HepG2 (cell line): ENCODE measurements around the gene AK4. TPM values are rescaled to one million over a fixed set of nuclear protein-coding genes. Genes with fewer than 3 reads are reported as not detected.

Source experiments
- ATAC-seq: fragments of 200-7000 bp; cut with Tn5 transposase; 3 replicates; pipeline ENCODE4 v1.9.1; 2020; ENCODE audit warnings: mild to moderate bottlenecking, moderate library complexity
- BruUV-seq: library from RNA; stranded (reverse); fragments of 400-500 nt; replicated peaks from 2 replicates; lab custom pipeline; 2021; lab: Mats Ljungman, UMichigan
- CTCF ChIA-PET: fragments of 300-600 bp; formaldehyde crosslinking; extraction: SDS; loops from one replicate; lab custom pipeline; 2021; ENCODE audit warnings: low total read pairs, inconsistent platforms, low intra/inter-chr PET ratio; lab: Yijun Ruan, JAX
- POLR2A ChIA-PET: fragments of 350-600 bp; sonication (Branson Sonifier 250); formaldehyde crosslinking; loops from one replicate; lab custom pipeline; 2020; ENCODE audit warnings: antibody characterized with exemption, inconsistent platforms; lab: Yijun Ruan, JAX
- DNase-seq: peaks from one replicate; pipeline ENCODE4 v3.0.0-alpha.2; 2015; ENCODE audit warnings: low spot score
- FAIRE-seq: peaks from 3 replicates; lab custom pipeline; 2011; peaks lifted over from hg19 to GRCh38; lab: Jason Lieb, UNC
- H2AFZ ChIP-seq: one replicate; pipeline ENCODE4 v1.6.1; 2011; ENCODE audit warnings: low read length, inconsistent platforms
- H3K27ac ChIP-seq: fragments of 300-600 bp; 3 replicates; pipeline ENCODE4 v1.8.0; 2011; ENCODE audit warnings: mixed run types, mild to moderate bottlenecking, mixed read lengths, low read length, inconsistent platforms; ENCODE audit not compliant: insufficient read depth; ENCODE audit errors: extremely low read length
- H3K27me3 ChIP-seq, 2 experiments: fragments of 200-600 bp in 1 of 2; 2 replicates in 1 of 2; 3 replicates in 1 of 2; pipeline versions ENCODE4 v1.6.0 to v1.8.0; 2011; ENCODE audit warnings: low read length in 2 of 2, mild to moderate bottlenecking in 2 of 2, moderate library complexity in 2 of 2, inconsistent platforms in 1 of 2; ENCODE audit not compliant: insufficient read depth in 2 of 2, control insufficient read depth in 1 of 2
- H3K36me3 ChIP-seq, 2 experiments: fragments of 200-600 bp in 1 of 2; replicated peaks in 1 of 2; 2 replicates in 1 of 2; 3 replicates in 1 of 2; pipeline versions ENCODE4 v1.5.1 to v1.8.0; 2011; ENCODE audit warnings: low read length in 2 of 2, inconsistent platforms in 1 of 2; ENCODE audit not compliant: insufficient read depth in 2 of 2, control insufficient read depth in 1 of 2
- H3K4me1 ChIP-seq: 2 replicates; pipeline ENCODE4 v1.5.1; 2012; ENCODE audit warnings: low read length, inconsistent platforms; ENCODE audit not compliant: insufficient read depth
- H3K4me2 ChIP-seq: 2 replicates; pipeline ENCODE4 v1.6.0; 2011; ENCODE audit warnings: low read depth, low read length, inconsistent platforms
- H3K4me3 ChIP-seq, 3 experiments: fragments of 200-600 bp in 1 of 3; sonication (generic), shearing (Covaris generic) in 1 of 3; replicated peaks in 1 of 3; 2 replicates each; pipeline ENCODE4 v1.5.1; 2011 to 2016; ENCODE audit warnings: low read length in 3 of 3, inconsistent platforms in 2 of 3, low read depth in 2 of 3, mild to moderate bottlenecking in 2 of 3, control low read depth in 1 of 3, mixed read lengths in 1 of 3; ENCODE audit not compliant: insufficient read depth in 1 of 3
- H3K79me2 ChIP-seq: one replicate; pipeline ENCODE4 v1.6.1; 2011; ENCODE audit warnings: low read length, inconsistent platforms; ENCODE audit not compliant: insufficient read depth
- H3K9ac ChIP-seq: 2 replicates; pipeline ENCODE4 v1.6.0; 2011; ENCODE audit warnings: mild to moderate bottlenecking, low read depth, low read length, inconsistent platforms; ENCODE audit not compliant: insufficient read depth
- H3K9me3 ChIP-seq: 2 replicates; pipeline ENCODE4 v1.5.1; 2012; ENCODE audit warnings: mild to moderate bottlenecking, low read length
- H4K20me1 ChIP-seq: 2 replicates; pipeline ENCODE4 v1.6.0; 2011; ENCODE audit warnings: inconsistent platforms, mild to moderate bottlenecking, low read length, moderate library complexity; ENCODE audit not compliant: insufficient read depth
- ARNTL ChIP-seq: sonication (generic); formaldehyde crosslinking; IDR thresholded peaks from 2 replicates; pipeline ENCODE4 v1.4.0; 2020; ENCODE audit warnings: mild to moderate bottlenecking, missing genetic modification reagents
- E2F1 ChIP-seq: sonication (generic); formaldehyde crosslinking; IDR thresholded peaks from 2 replicates; pipeline ENCODE4 v1.5.0; 2020; ENCODE audit warnings: missing genetic modification reagents
- EP300 ChIP-seq, 3 experiments: sonication (generic) in 1 of 3; formaldehyde crosslinking in 1 of 3; IDR thresholded peaks; 2 replicates each; pipeline versions ENCODE4 v1.5.1 to v1.6.1; 2011 to 2020; ENCODE audit warnings: low read depth in 2 of 3, low read length in 2 of 3, borderline replicate concordance in 1 of 3, improper control_type of control experiment in 1 of 3, mild to moderate bottlenecking in 1 of 3, missing genetic modification reagents in 1 of 3, moderate library complexity in 1 of 3
- EZH2 ChIP-seq: conservative IDR thresholded peaks from 2 replicates; pipeline ENCODE4 v1.6.1; 2012; ENCODE audit warnings: mild to moderate bottlenecking, low read depth, low read length, moderate library complexity
- FOXA1 ChIP-seq, 2 experiments: fragments of 450-650 bp in 1 of 2; sonication (generic) in 1 of 2; formaldehyde crosslinking in 1 of 2; IDR thresholded peaks; 2 replicates each; pipeline versions ENCODE4 v1.4.0 to v1.6.1; 2016 to 2020; ENCODE audit warnings: missing genetic modification reagents in 1 of 2
- HDAC1 ChIP-seq: sonication (generic); formaldehyde crosslinking; IDR thresholded peaks from 2 replicates; pipeline ENCODE4 v1.5.1; 2020; ENCODE audit warnings: mild to moderate bottlenecking, missing genetic modification reagents
- KAT2B ChIP-seq: fragments of 150-350 bp; IDR thresholded peaks from 2 replicates; pipeline ENCODE4 v1.6.1; 2014; ENCODE audit warnings: low read depth, low read length, borderline replicate concordance
- KDM1A ChIP-seq: IDR thresholded peaks from 2 replicates; pipeline ENCODE4 v1.6.1; 2016; ENCODE audit warnings: missing compliant biosample characterization
- KLF16 ChIP-seq, 2 experiments: sonication (generic) in 1 of 2; formaldehyde crosslinking in 1 of 2; IDR thresholded peaks; 2 replicates each; pipeline versions ENCODE4 v1.6.1 to v1.8.0; 2016 to 2023; ENCODE audit warnings: missing genetic modification reagents in 2 of 2, missing compliant biosample characterization in 1 of 2
- NCOA2 ChIP-seq: sonication (generic); formaldehyde crosslinking; IDR thresholded peaks from 2 replicates; pipeline ENCODE4 v1.8.0; 2022; ENCODE audit warnings: inconsistent platforms
- PITX1 ChIP-seq: sonication (generic); formaldehyde crosslinking; IDR thresholded peaks from 2 replicates; pipeline ENCODE4 v1.5.1; 2020; ENCODE audit warnings: mild to moderate bottlenecking, missing genetic modification reagents
- RCOR2 ChIP-seq: IDR thresholded peaks from 2 replicates; pipeline ENCODE4 v1.6.1; 2016; ENCODE audit warnings: missing biosample characterization, missing genetic modification reagents
- SALL1 ChIP-seq: sonication (generic); formaldehyde crosslinking; IDR thresholded peaks from 2 replicates; pipeline ENCODE4 v1.8.0; 2022; ENCODE audit warnings: mild to moderate bottlenecking, missing genetic modification reagents
- SIN3A ChIP-seq: IDR thresholded peaks from 2 replicates; pipeline ENCODE4 v1.6.1; 2011; ENCODE audit warnings: low read depth, mild to moderate bottlenecking, control low read depth, low read length, borderline replicate concordance
- SOX6 ChIP-seq, 2 experiments: fragments of 450-650 bp in 1 of 2; sonication (generic) in 1 of 2; formaldehyde crosslinking in 1 of 2; IDR thresholded peaks; 2 replicates each; pipeline versions ENCODE4 v1.4.0 to v1.6.1; 2017 to 2020; ENCODE audit warnings: antibody characterized with exemption in 1 of 2, mild to moderate bottlenecking in 1 of 2, missing genetic modification reagents in 1 of 2
- WGBS: methylation state at CpG from one replicate; pipeline ENCODE4 v1.1.6; 2017; ENCODE audit warnings: low lambda C conversion rate; 5-methylcytosine and 5-hydroxymethylcytosine counted together
- in situ Hi-C: cut with HindIII; loops from 2 replicates; pipeline ENCODE4 v1.10.0; 2017; ENCODE audit warnings: low pct_unique_long_range_greater_than_20kb; ENCODE audit not compliant: extremely low pct_ligation_motif_present
- intact Hi-C: fragments of 100-400 bp; cut with micrococcal nuclease; formaldehyde crosslinking; loops from one replicate; pipeline ENCODE4 v1.10.0; 2022; ENCODE audit not compliant: unreplicated experiment
- polyA plus RNA-seq, 8 experiments: library from polyadenylated mRNA; depleted of rRNA in 3 of 8; stranded (reverse) in 7 of 8; unstranded in 1 of 8; fragments of >200 nt; fragmentation: Illumina TruSeq in 4 of 8; extraction: Trizol in 4 of 8; gene quantifications; 2 replicates each; pipeline versions ENCODE4 v1.2.1 to v1.2.3, GENCODE V29; 2011 to 2016; ENCODE audit warnings: low read depth in 4 of 8, missing spikeins in 1 of 8, mixed read lengths in 1 of 8; ENCODE audit not compliant: insufficient read depth in 1 of 8
- total RNA-seq, 5 experiments: library from RNA; depleted of rRNA; stranded (reverse); fragments of >200 nt; fragmentation: Illumina TruSeq; extraction: Trizol; gene quantifications; 2 replicates each; pipeline ENCODE4 v1.2.3, GENCODE V29; 2016; ENCODE audit warnings: low read depth in 1 of 5
- TF ChIP-seq, protein P1 (sequence below): IDR thresholded peaks from 2 replicates; pipeline ENCODE4 v1.6.1; 2016; ENCODE audit warnings: missing genetic modification reagents, missing compliant biosample characterization
- TF ChIP-seq, protein P2 (sequence below): IDR thresholded peaks from 2 replicates; pipeline ENCODE4 v1.4.0; 2020; ENCODE audit warnings: mild to moderate bottlenecking, missing genetic modification reagents

The AK4 gene
- total and polyA plus RNA-seq, 2 of the 13 experiments (the other 11 are each of a cell fraction or from before 2014, with no cell fraction given) = 110 to 160 TPM

GRCh38 chr1:65178235-65178634, 30.2 kb downstream of the AK4 start:
- POLR2A ChIA-PET = interaction anchor here (1.1 kb wide), 1 partner anchor 11 kb away, joined by 4 read pairs; no protein-coding TSS in a partner anchor
- intact Hi-C loops (loop anchor here (2.0 kb wide), 1 partner anchor 19 kb away; no protein-coding TSS in a partner anchor), in situ Hi-C loops (no loop called here)
- no peak overlapping the region for H3K4me3 ChIP-seq
- no peaks in the 10 kb centered on the region for H3K9me3 ChIP-seq
- peak overlapping the region; percentile 46 for H3K4me2 ChIP-seq
- no peaks in the 10 kb centered on the region for H3K27me3 ChIP-seq
- CTCF ChIA-PET = no interaction called here
- H3K79me2 ChIP-seq = peaks cover 100% of the 10 kb centered on the region
- peaks cover 1 to 9% of the 10 kb centered on the region in 2 experiments; a peak in 3 of 5 replicates for H3K36me3 ChIP-seq
- H3K4me1 ChIP-seq = peaks cover 82% of the 10 kb centered on the region
- peak overlapping the region; percentile 4 for H3K27ac ChIP-seq
- no peak overlapping the region for H2AFZ ChIP-seq
- peaks cover 66% of the 10 kb centered on the region for H4K20me1 ChIP-seq
- no peak overlapping the region for H3K9ac ChIP-seq
- ATAC-seq (peak; percentile 75), DNase-seq (no peak), FAIRE-seq (no peak)
- 15% methylated on average over 5 of the region's 5 CpGs for WGBS
- no TSS peak for BruUV-seq
- TF ChIP-seq, protein P1, sequence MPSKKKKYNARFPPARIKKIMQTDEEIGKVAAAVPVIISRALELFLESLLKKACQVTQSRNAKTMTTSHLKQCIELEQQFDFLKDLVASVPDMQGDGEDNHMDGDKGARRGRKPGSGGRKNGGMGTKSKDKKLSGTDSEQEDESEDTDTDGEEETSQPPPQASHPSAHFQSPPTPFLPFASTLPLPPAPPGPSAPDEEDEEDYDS = no peak
- TF ChIP-seq KLF16 (CRISPR knock-in tag; IDR thresholded peaks at IDR 0.05) = peak in 1 of 2 experiments; percentile 42; a peak in 1 of 4 replicates
- no peak for TF ChIP-seq RCOR2
- TF ChIP-seq SOX6 (IDR thresholded peaks at IDR 0.05) = no peak
- peak; percentile 20; the same call in 1 of the 2 replicates for TF ChIP-seq SOX6 (CRISPR knock-in tag; IDR thresholded peaks at IDR 0.05)
- peak; percentile 51; the same call in 1 of the 2 replicates for TF ChIP-seq SALL1 (CRISPR knock-in tag)
- no peak for TF ChIP-seq EZH2
- TF ChIP-seq FOXA1 (IDR thresholded peaks at IDR 0.05) = no peak
- peak; percentile 84 for TF ChIP-seq FOXA1 (CRISPR knock-in tag; IDR thresholded peaks at IDR 0.05)
- 0 out of 2 replicates have a peak, but pooled peaks have one; percentile 10 for TF ChIP-seq KDM1A
- no peak for TF ChIP-seq KAT2B
- TF ChIP-seq, protein P2, sequence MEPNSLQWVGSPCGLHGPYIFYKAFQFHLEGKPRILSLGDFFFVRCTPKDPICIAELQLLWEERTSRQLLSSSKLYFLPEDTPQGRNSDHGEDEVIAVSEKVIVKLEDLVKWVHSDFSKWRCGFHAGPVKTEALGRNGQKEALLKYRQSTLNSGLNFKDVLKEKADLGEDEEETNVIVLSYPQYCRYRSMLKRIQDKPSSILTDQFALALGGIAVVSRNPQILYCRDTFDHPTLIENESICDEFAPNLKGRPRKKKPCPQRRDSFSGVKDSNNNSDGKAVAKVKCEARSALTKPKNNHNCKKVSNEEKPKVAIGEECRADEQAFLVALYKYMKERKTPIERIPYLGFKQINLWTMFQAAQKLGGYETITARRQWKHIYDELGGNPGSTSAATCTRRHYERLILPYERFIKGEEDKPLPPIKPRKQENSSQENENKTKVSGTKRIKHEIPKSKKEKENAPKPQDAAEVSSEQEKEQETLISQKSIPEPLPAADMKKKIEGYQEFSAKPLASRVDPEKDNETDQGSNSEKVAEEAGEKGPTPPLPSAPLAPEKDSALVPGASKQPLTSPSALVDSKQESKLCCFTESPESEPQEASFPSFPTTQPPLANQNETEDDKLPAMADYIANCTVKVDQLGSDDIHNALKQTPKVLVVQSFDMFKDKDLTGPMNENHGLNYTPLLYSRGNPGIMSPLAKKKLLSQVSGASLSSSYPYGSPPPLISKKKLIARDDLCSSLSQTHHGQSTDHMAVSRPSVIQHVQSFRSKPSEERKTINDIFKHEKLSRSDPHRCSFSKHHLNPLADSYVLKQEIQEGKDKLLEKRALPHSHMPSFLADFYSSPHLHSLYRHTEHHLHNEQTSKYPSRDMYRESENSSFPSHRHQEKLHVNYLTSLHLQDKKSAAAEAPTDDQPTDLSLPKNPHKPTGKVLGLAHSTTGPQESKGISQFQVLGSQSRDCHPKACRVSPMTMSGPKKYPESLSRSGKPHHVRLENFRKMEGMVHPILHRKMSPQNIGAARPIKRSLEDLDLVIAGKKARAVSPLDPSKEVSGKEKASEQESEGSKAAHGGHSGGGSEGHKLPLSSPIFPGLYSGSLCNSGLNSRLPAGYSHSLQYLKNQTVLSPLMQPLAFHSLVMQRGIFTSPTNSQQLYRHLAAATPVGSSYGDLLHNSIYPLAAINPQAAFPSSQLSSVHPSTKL (CRISPR knock-in tag) = peak; percentile 60; the same call in 1 of the 2 replicates
- peak; percentile 44; the same call in 1 of the 2 replicates for TF ChIP-seq SIN3A
- no peak for TF ChIP-seq ARNTL (CRISPR knock-in tag)
- peak in 1 of 2 experiments; percentile 27; a peak in 1 of 4 replicates for TF ChIP-seq EP300 (IDR thresholded peaks at IDR 0.05; ENCODE audit: low read depth in 2 of 2, low read length in 2 of 2)
- TF ChIP-seq EP300 (CRISPR knock-in tag; IDR thresholded peaks at IDR 0.05; ENCODE audit: borderline replicate concordance) = no peak
- TF ChIP-seq E2F1 (CRISPR knock-in tag) = no peak
- no peak for TF ChIP-seq NCOA2 (CRISPR knock-in tag)
- TF ChIP-seq HDAC1 = peak; percentile 51
- peak; percentile 58; the same call in 1 of the 2 replicates for TF ChIP-seq PITX1 (CRISPR knock-in tag)
